GM19043 (cell line): ENCODE data around the gene ZC3H12C.

ENCODE experiments used
- ATAC-seq: cut with Tn5 transposase; IDR thresholded peaks from one replicate; pipeline ENCODE4 v1.9.1; 2021; ENCODE audit warnings: low read depth; ENCODE audit not compliant: unreplicated experiment

The ZC3H12C gene

DNA sequence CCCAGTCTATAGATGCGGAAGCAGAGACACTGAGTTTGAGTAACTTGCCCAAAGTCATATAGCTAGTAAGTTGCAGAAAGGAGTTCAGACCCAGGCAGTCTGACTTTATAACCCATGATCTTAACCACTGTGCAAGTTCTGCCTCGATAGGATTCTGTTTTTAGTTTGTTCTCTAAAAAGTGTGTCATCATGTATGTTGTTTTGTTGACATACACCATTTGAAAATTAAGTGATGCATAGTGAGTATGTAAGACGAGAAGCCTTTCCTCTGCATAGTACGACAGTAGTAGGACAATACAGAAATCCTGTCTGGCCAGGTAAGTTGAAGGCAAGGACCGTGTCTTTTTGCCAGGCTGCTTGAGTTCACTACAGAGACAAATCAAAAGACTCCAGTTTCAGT, 3.3 kb downstream of the ZC3H12C start:
- no peak for ATAC-seq

- no peak for ATAC-seq
Measured at GRCh38 chr11:110097459-110098012, 4.3 kb downstream of the ZC3H12C start.

DNA sequence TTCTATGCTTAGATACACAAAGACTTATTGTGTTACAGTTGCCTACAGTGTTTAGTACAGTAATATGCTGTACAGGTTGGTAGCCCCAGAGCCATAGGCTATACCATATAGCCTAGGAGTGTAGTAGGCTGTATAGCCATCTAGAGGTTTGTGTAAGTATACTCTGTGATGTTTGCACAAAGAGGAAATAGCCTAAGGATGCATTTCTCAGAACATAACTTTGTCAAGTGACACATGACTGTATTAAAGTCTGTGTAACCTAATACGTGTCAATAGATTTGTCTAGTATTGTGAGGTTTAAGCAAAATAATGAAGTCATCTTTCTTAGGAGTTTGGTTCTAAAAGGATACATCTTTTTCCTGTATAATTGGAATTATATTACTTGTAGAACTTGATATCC, 5.5 kb downstream of the ZC3H12C start:
- ATAC-seq: peak; percentile 62

GRCh38 chr11:110100476-110101240, 7.5 kb downstream of the ZC3H12C start:
- ATAC-seq: no peak

DNA sequence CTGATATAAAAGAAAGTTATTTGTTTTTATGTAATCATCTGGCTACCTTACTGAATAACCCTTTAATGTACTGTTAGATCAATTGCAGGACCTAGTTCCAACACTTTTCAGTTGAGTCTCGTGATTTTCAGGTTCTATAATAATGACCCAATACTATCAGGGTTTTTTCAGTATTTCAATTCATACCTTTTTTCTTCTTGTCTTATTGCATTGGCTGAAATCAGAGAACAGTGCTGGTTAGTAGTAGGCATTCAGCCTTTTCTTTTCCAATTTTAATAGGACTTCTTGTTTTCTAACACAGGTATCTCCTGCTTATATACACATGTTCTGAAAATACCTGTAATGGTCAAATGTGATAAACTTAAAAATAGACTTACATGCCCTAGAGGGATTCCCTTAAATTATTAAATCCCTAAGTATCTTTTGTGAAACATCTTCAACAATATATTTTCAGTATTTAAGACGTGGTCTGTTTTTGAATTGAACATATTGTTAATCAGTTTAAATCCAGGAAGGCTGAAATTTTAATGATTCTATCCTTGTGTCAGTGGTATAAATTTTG, 13.6 kb downstream of the ZC3H12C start:
- no peak for ATAC-seq

DNA sequence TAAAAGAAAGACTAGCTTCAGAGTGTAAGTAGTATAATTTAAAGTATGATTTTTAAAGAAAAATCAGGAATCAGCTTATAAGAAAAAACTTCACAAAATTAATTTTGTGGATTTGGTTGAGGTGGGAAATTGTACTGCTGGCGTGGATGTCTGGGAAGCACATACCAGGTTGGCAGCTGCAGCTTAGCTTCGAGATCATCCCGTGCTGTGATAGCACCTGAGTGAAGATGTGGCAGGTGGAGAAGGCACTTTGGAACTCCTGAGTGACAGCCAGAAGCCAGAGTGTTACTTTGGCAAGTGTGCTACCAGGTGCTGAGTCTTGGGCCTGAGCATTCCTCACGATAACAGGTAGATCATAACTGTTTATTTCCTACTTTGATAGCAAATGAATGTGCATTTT, 17.7 kb downstream of the ZC3H12C start:
- no peak for ATAC-seq

GRCh38 chr11:110112457-110112856, 19.3 kb downstream of the ZC3H12C start:
- ATAC-seq: no peak

DNA sequence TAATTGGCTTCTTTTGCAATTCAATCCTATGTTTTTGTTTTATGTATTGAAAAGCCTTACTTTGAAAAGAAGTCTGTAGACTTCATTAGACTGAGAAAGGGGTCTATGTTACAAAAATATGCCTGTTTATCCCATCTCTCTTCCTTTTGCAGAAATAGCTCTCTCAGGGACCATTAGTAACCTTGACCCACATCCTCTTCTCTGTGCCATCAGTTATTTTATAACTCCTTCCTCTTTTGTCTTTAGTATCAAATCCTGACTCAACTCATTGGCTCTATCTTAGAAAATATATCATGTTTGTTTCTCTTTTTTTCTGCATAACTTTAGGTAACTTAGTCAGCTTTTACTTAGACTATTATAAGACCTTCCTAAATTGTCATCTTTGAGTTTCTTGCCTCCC, 20.3 kb downstream of the ZC3H12C start:
- no peak for ATAC-seq

DNA sequence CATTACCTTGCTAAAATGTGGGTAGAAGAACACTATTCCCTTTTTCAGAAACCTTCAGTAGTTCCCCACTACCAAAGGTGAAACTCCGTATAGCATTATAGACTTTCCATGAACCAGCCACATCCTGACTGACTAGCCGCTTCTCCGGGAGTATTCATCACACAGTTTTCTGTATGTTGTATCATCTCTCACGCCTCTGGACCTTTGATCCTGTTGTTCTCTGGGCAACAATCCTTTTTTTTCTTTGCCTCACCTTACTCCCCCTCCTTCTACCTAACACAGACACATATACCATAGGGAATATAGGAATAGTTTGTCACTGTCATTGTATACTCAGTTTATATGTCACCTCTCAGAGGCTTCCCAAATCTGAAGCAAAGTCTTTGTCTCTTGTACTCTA, 20.8 kb downstream of the ZC3H12C start:
- no peak for ATAC-seq

- ATAC-seq: no peak
Measured at GRCh38 chr11:110119317-110119716, 26.1 kb downstream of the ZC3H12C start.

GRCh38 chr11:110121204-110121603, 28.0 kb downstream of the ZC3H12C start:
- ATAC-seq: no peak

GRCh38 chr11:110123003-110123402, 29.8 kb downstream of the ZC3H12C start:
- no peak for ATAC-seq

DNA sequence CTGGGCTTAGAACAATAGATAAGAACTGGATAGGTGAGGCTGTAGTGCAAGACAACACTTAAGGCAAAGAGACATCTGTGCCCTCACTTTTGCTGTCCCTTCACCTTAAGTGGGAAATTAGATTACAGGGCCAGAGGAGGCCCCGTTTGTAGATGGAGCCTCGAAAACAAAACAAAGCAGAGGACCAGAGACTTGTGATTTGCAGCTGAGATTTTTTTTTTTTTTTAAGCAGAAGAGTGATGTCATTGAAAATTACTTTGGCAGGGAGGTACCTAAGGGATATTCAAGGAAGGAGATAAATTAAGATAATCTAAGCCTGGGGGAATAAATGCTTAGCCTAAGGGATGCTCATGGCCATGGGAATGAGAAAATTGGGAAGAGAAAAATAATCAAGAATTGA, 31.4 kb downstream of the ZC3H12C start:
- ATAC-seq: no peak

DNA sequence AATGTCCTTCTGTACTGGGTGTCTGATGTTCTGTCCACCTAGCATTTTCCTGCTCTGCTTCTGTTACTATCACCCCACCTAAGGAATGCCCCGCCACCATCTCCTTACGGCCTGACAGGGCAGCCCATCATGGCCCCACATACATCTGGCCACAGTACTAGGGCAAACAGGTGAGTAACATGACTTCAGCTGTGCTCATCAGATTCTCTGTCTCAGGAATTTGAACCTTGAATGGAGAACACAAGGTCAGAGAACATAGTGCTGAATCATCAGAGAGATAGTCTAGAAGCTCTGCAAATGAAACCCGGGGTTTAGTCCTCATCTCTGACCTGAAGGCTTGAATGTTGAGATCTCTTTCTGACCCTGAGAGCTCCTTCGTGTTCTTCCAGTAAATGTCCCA, 32.4 kb downstream of the ZC3H12C start:
- ATAC-seq: no peak

DNA sequence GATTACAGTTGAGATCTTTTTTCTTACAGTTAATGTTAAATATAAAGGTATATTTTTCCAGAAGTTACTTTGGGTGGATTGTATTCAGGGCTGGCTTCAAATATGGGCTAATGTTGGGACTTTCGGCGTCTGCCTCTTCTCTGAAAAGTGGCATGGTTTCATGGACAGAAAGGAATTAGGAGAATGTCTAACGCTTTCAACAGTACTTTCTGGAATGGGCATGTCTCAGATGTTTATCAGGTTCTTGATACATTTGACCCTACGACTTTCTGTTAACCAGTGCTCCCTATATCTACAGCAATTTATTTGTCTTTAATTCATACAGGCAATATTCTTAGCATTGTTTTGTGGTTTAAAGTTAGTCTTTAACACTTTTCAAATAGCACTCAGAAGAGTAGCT, 33.7 kb downstream of the ZC3H12C start:
- no peak for ATAC-seq

DNA sequence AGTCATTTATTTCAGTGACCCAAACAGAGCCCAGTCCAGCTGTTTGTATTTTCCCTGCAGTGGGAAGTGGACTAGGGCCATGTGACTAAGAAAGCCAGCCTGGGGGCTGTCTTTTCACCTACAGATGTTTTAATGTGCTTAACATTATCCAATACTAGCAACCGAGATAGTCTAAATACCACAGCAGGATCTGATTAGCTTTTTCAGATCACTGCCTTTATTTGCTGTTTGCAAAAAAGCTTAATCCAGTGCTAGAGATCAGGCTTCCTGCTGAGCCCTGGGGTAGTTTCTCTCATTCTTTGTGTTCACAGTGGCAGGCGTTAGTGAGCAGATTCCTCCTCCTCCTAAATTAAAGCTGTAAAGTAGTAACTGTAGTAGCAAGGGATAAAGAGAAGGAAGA, 35.0 kb downstream of the ZC3H12C start:
- ATAC-seq: no peak

GRCh38 chr11:110130642-110131238, 37.5 kb downstream of the ZC3H12C start:
- ATAC-seq: no peak

GRCh38 chr11:110131386-110132123, 38.4 kb downstream of the ZC3H12C start:
- no peak for ATAC-seq

GRCh38 chr11:110133160-110133559, 40.0 kb downstream of the ZC3H12C start:
- no peak for ATAC-seq

DNA sequence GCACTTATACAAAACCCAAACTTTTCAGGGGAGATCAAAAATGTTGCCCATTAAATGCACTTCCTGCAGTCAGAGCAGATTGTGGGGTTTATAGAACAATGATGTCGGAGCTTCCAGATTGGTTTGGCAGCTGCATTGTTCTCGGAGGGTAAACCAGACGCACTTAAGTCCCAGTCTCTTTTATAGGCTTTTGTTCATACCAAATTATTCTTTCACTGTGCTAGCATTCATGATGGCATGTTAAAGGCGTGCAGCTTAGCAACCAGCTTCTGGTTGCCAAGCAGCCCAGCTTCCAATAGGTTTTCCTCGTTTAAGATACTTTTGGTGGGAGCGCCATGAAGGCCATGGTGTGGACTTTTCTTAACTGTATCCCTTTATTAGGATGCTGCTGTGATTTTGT, 40.9 kb downstream of the ZC3H12C start:
- no peak for ATAC-seq

DNA sequence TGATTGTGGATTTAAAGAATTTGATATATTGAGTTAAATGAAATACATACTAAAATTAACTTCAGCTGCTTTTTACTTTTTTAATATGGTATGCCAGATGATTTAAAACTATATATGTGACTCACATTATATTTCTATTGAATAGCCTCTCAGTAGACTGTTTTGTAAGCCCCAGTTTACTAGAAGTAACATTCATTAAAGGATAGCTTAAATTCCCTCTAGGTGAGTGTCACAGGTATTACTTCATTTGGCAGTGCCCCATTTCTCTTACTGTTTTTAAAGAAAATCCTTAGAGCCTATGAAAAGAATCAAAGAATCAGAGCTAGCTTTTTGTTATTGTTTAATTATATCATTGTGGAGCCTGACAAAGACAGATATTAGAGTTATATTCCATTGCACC, 48.6 kb downstream of the ZC3H12C start:
- ATAC-seq: no peak
